ENCODE measurements around the gene HNRNPU. TPM values are rescaled to one million over a fixed set of nuclear protein-coding genes. Genes with fewer than 3 reads are reported as not detected.
A peak's percentile ranks its signal among the peaks of the same experiment; 100 is the strongest.

Gene HNRNPU
- total RNA-seq, 4 donors from 2014 or later: 275 to 441 (median 310) TPM

GRCh38 chr1:244837597-244838258, 26.6 kb downstream of the HNRNPU start:
- no peaks in the 10 kb centered on the region for H3K9me3 ChIP-seq
- H3K4me1 ChIP-seq: peaks cover 31% of the 10 kb centered on the region
- TF ChIP-seq CTCF (IDR thresholded peaks at IDR 0.05) (no peak), POLR2AphosphoS5 (IDR thresholded peaks at IDR 0.05) (no peak), EP300 (IDR thresholded peaks at IDR 0.05) (no peak), POLR2A (IDR thresholded peaks at IDR 0.05) (no peak)
- no peak overlapping the region for H3K4me3 ChIP-seq
- H3K36me3 ChIP-seq: peaks cover 34% of the 10 kb centered on the region
- H3K27ac ChIP-seq: peak overlapping the region; percentile 4
- H3K27me3 ChIP-seq: no peaks in the 10 kb centered on the region
- WGBS: 65% methylated on average over 5 of the region's 5 CpGs
- DNase-seq (ENCODE audit: low spot score in 2 of 2): no peak

- TF ChIP-seq EP300 (IDR thresholded peaks at IDR 0.05) (no peak), POLR2AphosphoS5 (IDR thresholded peaks at IDR 0.05) (no peak), POLR2A (IDR thresholded peaks at IDR 0.05) (no peak), CTCF (IDR thresholded peaks at IDR 0.05) (no peak)
- H3K4me3 ChIP-seq: peak overlapping the region; percentile 91
- no peaks in the 10 kb centered on the region for H3K9me3 ChIP-seq
- no peaks in the 10 kb centered on the region for H3K27me3 ChIP-seq
- DNase-seq (ENCODE audit: low spot score in 2 of 2): no peak
- peak overlapping the region; percentile 99 for H3K27ac ChIP-seq
- H3K36me3 ChIP-seq: peaks cover 23% of the 10 kb centered on the region
- WGBS: 15% methylated on average over 3 of the region's 3 CpGs
- H3K4me1 ChIP-seq: peaks cover 31% of the 10 kb centered on the region
Measured at GRCh38 chr1:244836584-244836983, 27.8 kb downstream of the HNRNPU start.

- Histone ChIP-seq H3K4me3 (peak overlapping the region; percentile 91), H3K27ac (peak overlapping the region; percentile 99), H3K36me3 (peaks cover 19% of the 10 kb centered on the region), H3K27me3 (no peaks in the 10 kb centered on the region), H3K9me3 (no peaks in the 10 kb centered on the region), H3K4me1 (peaks cover 31% of the 10 kb centered on the region)
- TF ChIP-seq CTCF (IDR thresholded peaks at IDR 0.05) (no peak), POLR2A (IDR thresholded peaks at IDR 0.05) (no peak), EP300 (IDR thresholded peaks at IDR 0.05) (no peak), POLR2AphosphoS5 (IDR thresholded peaks at IDR 0.05) (no peak)
- no peak for DNase-seq (ENCODE audit: low spot score in 2 of 2)
- WGBS: 1% methylated on average over 7 of the region's 7 CpGs
Measured at GRCh38 chr1:244836135-244836521, 28.2 kb downstream of the HNRNPU start.

GRCh38 chr1:244835276-244836134, 28.8 kb downstream of the HNRNPU start, which contains the start of gene COX20:
Gene COX20 (plus strand): TSS chr1:244835658. CDS start chr1:244835715, 57 bp downstream.
- Histone ChIP-seq H3K36me3 (peaks cover 17% of the 10 kb centered on the region), H3K4me3 (peak within 1 kb of the TSS; percentile 91), H3K9me3 (no peaks in the 10 kb centered on the region), H3K27ac (peak within 1 kb of the TSS; percentile 99), H3K4me1 (peaks cover 31% of the 10 kb centered on the region), H3K27me3 (no peaks in the 10 kb centered on the region)
- peak; percentile 93 for DNase-seq (ENCODE audit: low spot score in 2 of 2)
- TF ChIP-seq POLR2AphosphoS5 (IDR thresholded peaks at IDR 0.05) (peak; percentile 55 to 96 (median 96)), POLR2A (IDR thresholded peaks at IDR 0.05) (peak; percentile 14 to 53), CTCF (IDR thresholded peaks at IDR 0.05) (no peak), EP300 (IDR thresholded peaks at IDR 0.05) (no peak)
- WGBS: 2% methylated on average over 20 of the region's 77 CpGs
